Smooth muscle cell (in vitro differentiated cells): ENCODE measurements around the gene JAK1. TPM values are rescaled to one million over a fixed set of nuclear protein-coding genes. Genes with fewer than 3 reads are reported as not detected.

Source experiments
- DNase-seq: peaks from one replicate; lab custom pipeline; 2025; ENCODE audit not compliant: unreplicated experiment; lab: John Stamatoyannopoulos, UW
- H2AFZ ChIP-seq: fragments of 200-600 bp; sonication (generic); 2 replicates; pipeline ENCODE4 v1.6.0; 2016; ENCODE audit warnings: antibody characterized with exemption, low read depth, mild to moderate bottlenecking
- H3F3A ChIP-seq: fragments of 200-600 bp; sonication (generic); 2 replicates; pipeline ENCODE4 v1.6.0; 2017; ENCODE audit warnings: antibody characterized with exemption, low read depth
- H3K27ac ChIP-seq: fragments of 200-600 bp; sonication (generic); 2 replicates; pipeline ENCODE4 v1.5.1; 2016; ENCODE audit warnings: low read depth, mild to moderate bottlenecking
- H3K27me3 ChIP-seq: fragments of 200-600 bp; sonication (generic); 2 replicates; pipeline ENCODE4 v1.6.1; 2016; ENCODE audit warnings: low read depth, mild to moderate bottlenecking
- H3K36me3 ChIP-seq: fragments of 200-600 bp; sonication (generic); 2 replicates; pipeline ENCODE4 v1.5.1; 2016; ENCODE audit warnings: low read depth
- H3K4me1 ChIP-seq: fragments of 200-600 bp; sonication (generic); 2 replicates; pipeline ENCODE4 v1.5.1; 2016; ENCODE audit warnings: low read depth
- H3K4me2 ChIP-seq: fragments of 200-600 bp; sonication (generic); 2 replicates; pipeline ENCODE4 v1.6.0; 2016; ENCODE audit warnings: mild to moderate bottlenecking
- H3K4me3 ChIP-seq: fragments of 200-600 bp; sonication (generic); 2 replicates; pipeline ENCODE4 v1.5.1; 2016; ENCODE audit warnings: mild to moderate bottlenecking
- H3K79me2 ChIP-seq: fragments of 200-600 bp; sonication (generic); 2 replicates; pipeline ENCODE4 v1.6.0; 2016; ENCODE audit warnings: low read depth, mild to moderate bottlenecking
- H3K9ac ChIP-seq: fragments of 200-600 bp; sonication (generic); 2 replicates; pipeline ENCODE4 v1.6.0; 2016; ENCODE audit warnings: low read depth
- H3K9me3 ChIP-seq: fragments of 200-600 bp; sonication (generic); replicated peaks from 2 replicates; pipeline ENCODE4 v1.5.1; 2016; ENCODE audit warnings: low read depth
- H4K20me1 ChIP-seq: fragments of 200-600 bp; sonication (generic); 2 replicates; pipeline ENCODE4 v1.6.0; 2016; ENCODE audit warnings: low read depth
- WGBS: methylation state at CpG from one replicate; pipeline ENCODE4 v1.1.7; 2016; ENCODE audit warnings: low lambda C conversion rate; 5-methylcytosine and 5-hydroxymethylcytosine counted together
- polyA plus RNA-seq: library from polyadenylated mRNA; unstranded; fragments of >200 nt; fragmentation: Nextera tagmentation; extraction: Ambion mirVana; gene quantifications from 2 replicates; pipeline ENCODE4 v1.2.1, GENCODE V29; 2016
- total RNA-seq: library from RNA; depleted of rRNA; stranded (reverse); fragments of >200 nt; gene quantifications from 2 replicates; pipeline ENCODE4 v1.2.3, GENCODE V29; 2014
- TF ChIP-seq, protein P1 (sequence below): fragments of 200-600 bp; sonication (generic); IDR thresholded peaks from 2 replicates; pipeline ENCODE4 v1.5.1; 2017; ENCODE audit warnings: borderline replicate concordance, mild to moderate bottlenecking, antibody characterized with exemption; ENCODE audit not compliant: insufficient read depth, poor library complexity, severe bottlenecking

JAK1 gene
- total and polyA plus RNA-seq, 2 experiments from 2014 or later, result 44.9 to 110 TPM

DNA sequence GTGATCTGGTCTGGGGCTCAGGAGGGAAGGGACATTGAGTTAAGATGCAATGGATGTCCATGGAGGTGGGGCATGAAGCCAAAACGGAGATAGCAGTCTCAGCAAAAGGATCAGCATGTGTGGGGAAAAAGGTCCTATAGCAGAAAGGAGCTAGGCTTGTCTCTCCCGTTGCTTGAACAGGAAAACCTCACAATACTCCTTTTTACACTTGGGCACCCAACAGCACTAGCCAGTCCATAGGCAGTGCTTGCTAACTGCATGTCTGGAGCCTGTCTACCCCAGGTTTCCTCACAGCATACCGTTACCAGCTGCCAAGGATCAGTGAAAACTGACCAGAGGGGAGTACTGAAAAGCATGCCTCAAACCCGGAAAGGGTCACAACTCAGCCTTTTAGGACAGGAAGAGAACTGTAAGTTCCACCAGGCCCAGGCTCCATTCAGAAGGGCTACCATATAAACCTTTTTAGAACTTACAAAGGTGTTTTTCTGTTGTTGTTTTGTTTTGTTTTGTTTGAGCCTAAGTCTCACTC lies 78.6 kb downstream of the JAK1 start:
- H3K79me2 ChIP-seq, result peaks cover 62% of the 10 kb centered on the region
- H3K4me1 ChIP-seq, result no peaks in the 10 kb centered on the region
- H3K9me3 ChIP-seq, result no peaks in the 10 kb centered on the region
- TF ChIP-seq, protein P1, sequence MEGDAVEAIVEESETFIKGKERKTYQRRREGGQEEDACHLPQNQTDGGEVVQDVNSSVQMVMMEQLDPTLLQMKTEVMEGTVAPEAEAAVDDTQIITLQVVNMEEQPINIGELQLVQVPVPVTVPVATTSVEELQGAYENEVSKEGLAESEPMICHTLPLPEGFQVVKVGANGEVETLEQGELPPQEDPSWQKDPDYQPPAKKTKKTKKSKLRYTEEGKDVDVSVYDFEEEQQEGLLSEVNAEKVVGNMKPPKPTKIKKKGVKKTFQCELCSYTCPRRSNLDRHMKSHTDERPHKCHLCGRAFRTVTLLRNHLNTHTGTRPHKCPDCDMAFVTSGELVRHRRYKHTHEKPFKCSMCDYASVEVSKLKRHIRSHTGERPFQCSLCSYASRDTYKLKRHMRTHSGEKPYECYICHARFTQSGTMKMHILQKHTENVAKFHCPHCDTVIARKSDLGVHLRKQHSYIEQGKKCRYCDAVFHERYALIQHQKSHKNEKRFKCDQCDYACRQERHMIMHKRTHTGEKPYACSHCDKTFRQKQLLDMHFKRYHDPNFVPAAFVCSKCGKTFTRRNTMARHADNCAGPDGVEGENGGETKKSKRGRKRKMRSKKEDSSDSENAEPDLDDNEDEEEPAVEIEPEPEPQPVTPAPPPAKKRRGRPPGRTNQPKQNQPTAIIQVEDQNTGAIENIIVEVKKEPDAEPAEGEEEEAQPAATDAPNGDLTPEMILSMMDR, result no peak
- 85% methylated on average over 4 of the region's 4 CpGs for WGBS
- H3K4me2 ChIP-seq, result no peak overlapping the region
- peaks cover 5% of the 10 kb centered on the region for H3F3A ChIP-seq
- no peak overlapping the region for H2AFZ ChIP-seq
- no peak overlapping the region for H3K4me3 ChIP-seq
- H3K27ac ChIP-seq, result no peak overlapping the region
- H3K27me3 ChIP-seq, result no peaks in the 10 kb centered on the region
- no peak for DNase-seq
- H3K9ac ChIP-seq, result no peak overlapping the region
- H3K36me3 ChIP-seq, result no peaks in the 10 kb centered on the region
- H4K20me1 ChIP-seq, result peaks cover 81% of the 10 kb centered on the region

- H3K9me3 ChIP-seq, result no peaks in the 10 kb centered on the region
- no peak overlapping the region for H3K27ac ChIP-seq
- no peak overlapping the region for H3K4me3 ChIP-seq
- no peak overlapping the region for H3K4me2 ChIP-seq
- 89% methylated on average over 4 of the region's 4 CpGs for WGBS
- no peaks in the 10 kb centered on the region for H3K27me3 ChIP-seq
- no peaks in the 10 kb centered on the region for H3K36me3 ChIP-seq
- H3K9ac ChIP-seq, result no peak overlapping the region
- DNase-seq, result no peak
- H3K79me2 ChIP-seq, result peaks cover 53% of the 10 kb centered on the region
- TF ChIP-seq, protein P1, result no peak
- H4K20me1 ChIP-seq, result peaks cover 73% of the 10 kb centered on the region
- peaks cover 5% of the 10 kb centered on the region for H3F3A ChIP-seq
- H3K4me1 ChIP-seq, result no peaks in the 10 kb centered on the region
- no peak overlapping the region for H2AFZ ChIP-seq
These were observed 79.5 kb downstream of the JAK1 start for GRCh38 chr1:64886877-64887276.

- no peak overlapping the region for H3K4me2 ChIP-seq
- H2AFZ ChIP-seq, result no peak overlapping the region
- WGBS, result 98% methylated on average over 6 of the region's 6 CpGs
- H3K4me3 ChIP-seq, result no peak overlapping the region
- H3K36me3 ChIP-seq, result no peaks in the 10 kb centered on the region
- H3K27me3 ChIP-seq, result no peaks in the 10 kb centered on the region
- H3K4me1 ChIP-seq, result no peaks in the 10 kb centered on the region
- no peak for DNase-seq
- H3K27ac ChIP-seq, result no peak overlapping the region
- no peaks in the 10 kb centered on the region for H3K9me3 ChIP-seq
- TF ChIP-seq, protein P1, result no peak
- peaks cover 5% of the 10 kb centered on the region for H3F3A ChIP-seq
- peaks cover 61% of the 10 kb centered on the region for H4K20me1 ChIP-seq
- no peak overlapping the region for H3K9ac ChIP-seq
- H3K79me2 ChIP-seq, result peaks cover 45% of the 10 kb centered on the region
These were observed 80.7 kb downstream of the JAK1 start for GRCh38 chr1:64885648-64886047.
